CD4-positive, alpha-beta T cell treated with Interleukin-6 at 100 ng/mL for 8 hours (primary cell): Measurements from ENCODE around the gene OOSP2.

Experiments
- DNase-seq: peaks from one replicate; pipeline ENCODE4 v3.0.0-alpha.2; 2020; ENCODE audit warnings: mixed read lengths, low spot score

OOSP2 gene

GRCh38 chr11:60080535-60080934, 40.3 kb downstream of the OOSP2 start:
- DNase-seq: no peak

- no peak for DNase-seq
Measured at GRCh38 chr11:60084631-60085273, 44.5 kb downstream of the OOSP2 start.

GRCh38 chr11:60085909-60086308, 45.7 kb downstream of the OOSP2 start:
- DNase-seq: no peak

GRCh38 chr11:60087239-60087638, 47.0 kb downstream of the OOSP2 start:
- DNase-seq: no peak

GRCh38 chr11:60088364-60088763, 48.2 kb downstream of the OOSP2 start, which contains the start of gene MS4A2:
Gene MS4A2 (plus strand): TSS chr11:60088664. CDS start chr11:60088766, 102 bp downstream.
- no peak for DNase-seq

GRCh38 chr11:60095477-60096120, 55.4 kb downstream of the OOSP2 start:
- no peak for DNase-seq

- no peak for DNase-seq
Measured at GRCh38 chr11:60097189-60097588, 57.0 kb downstream of the OOSP2 start.
